NCI-H774 (cell line): ENCODE measurements around the gene NUF2.
"Not testable (repeated sequence)": the region's sequence is repeated elsewhere in the genome, so short reads cannot be mapped to it uniquely, and the experiment has no call there.

ENCODE experiments used
- DNase-seq: peaks from one replicate; lab custom pipeline; 2025; lab: John Stamatoyannopoulos, UW

The NUF2 gene

DNA sequence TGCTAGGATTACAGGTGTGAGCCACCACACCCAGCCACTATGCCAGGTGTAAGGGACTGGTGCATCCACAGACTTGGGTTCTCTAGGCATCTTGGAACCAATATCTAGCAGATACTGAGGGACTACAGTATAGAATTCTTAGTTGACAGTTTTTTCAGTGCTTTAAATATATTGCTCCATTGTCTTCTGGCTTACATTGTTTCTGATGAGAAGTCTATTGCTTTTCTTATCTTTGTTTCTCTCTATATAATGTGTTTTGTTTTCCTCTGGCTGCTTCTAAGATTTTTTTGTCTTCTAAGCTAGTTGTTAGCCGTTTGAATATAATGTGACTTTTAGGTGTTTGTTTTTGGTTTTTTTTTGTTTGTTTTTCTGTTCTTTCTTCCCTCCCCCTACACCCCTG is 13.5 kb downstream of the NUF2 start:
- DNase-seq, result no peak

DNA sequence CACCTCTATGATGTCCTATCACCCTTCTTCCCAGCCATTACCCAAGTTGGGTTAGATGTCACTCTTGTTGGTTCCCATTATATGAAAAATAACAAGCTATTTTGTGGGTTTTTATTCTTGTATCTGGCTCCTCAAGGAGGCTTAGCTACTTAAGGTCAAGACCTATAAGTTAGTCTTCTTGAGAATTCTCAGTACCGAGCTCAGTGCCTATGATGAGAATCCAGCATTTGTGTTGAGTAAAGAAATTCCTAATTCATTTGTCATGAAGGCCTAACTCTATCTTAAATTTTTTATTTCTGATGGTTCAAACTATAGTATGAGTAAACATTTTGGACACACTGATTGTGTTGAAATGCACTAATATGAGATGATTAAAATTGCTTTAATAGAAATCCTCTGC is 15.9 kb downstream of the NUF2 start:
- DNase-seq, result no peak

DNA sequence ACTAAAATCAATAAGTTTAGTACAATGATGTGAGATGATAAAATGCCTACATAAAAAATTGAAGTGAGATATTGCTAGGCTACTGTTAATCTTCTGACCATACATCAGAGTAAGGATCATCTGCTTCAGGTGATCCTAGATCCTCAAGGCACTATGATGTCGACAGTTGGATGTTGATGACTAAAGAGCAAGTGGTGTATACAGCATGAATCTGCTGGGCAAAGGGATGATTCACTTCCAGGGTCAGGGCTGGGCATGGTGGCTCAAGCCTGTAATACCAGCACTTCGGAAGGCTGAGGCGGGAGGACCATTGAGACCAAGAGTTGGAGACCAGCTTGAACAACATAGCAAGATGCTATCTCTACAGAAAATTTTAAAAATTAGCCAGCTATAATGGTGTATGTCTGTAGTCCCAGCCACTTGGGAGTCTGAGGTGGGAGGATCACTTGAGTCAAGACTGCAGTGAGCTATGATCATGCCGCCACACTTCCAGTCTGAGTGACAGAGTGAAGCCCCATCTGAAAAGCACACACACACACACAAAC is 24.6 kb downstream of the NUF2 start:
- DNase-seq, result no peak

DNA sequence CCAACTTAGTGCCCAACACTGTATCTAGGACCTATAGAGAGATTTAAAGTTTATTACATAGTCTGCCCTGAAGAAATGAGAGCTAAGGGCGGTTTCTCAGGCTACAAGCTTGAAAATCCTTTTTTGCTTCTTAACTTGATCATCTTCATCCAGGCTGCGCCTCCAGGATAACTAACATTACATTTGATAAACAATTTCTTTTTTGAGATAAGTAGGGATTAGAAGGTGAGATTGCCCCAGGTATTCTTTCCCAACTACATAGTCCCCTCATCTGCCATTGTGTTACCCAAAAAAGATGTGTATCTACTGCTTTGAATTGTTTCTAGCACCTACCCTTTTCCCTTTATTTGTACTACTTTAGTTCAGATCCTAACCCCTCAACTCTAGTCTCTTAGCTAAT is 25.4 kb downstream of the NUF2 start:
- no peak for DNase-seq

DNA sequence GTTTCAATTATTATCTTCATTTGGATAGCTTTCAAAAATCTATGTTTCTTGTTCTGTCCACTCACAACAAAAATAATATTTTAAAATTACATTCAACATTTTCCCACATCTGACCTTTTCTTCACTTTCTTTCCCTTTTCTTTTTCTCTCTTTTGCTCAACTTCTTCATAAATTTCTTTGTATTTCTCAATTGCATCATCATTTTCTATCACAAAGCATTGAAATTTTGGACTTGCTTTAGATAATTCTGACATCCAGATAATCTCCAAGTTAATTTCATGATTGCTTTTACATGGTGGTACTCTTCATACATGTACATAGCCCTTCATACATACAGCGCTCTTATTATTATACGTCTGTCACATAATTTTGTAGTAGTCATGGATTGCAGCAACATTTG is 30.2 kb downstream of the NUF2 start:
- no peak for DNase-seq

DNA sequence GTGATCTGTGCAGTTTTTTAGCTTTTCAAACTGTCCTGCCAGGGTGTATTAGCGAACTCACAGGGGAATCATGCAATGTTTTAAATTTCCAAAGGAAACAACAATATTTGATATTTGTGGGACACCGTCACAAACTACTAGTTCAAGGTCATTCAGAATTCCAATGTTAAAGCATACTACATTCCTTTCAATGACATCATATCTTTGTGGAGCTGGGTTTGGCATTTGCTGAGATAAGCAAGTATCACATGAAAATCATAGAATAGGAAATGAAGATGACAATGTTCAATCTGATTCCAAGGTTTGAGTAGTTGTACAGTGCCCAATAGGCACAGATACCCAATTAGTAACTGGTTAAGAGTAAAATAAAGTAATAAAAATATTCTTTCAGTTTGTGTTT is 35.6 kb downstream of the NUF2 start:
- DNase-seq, result no peak

DNA sequence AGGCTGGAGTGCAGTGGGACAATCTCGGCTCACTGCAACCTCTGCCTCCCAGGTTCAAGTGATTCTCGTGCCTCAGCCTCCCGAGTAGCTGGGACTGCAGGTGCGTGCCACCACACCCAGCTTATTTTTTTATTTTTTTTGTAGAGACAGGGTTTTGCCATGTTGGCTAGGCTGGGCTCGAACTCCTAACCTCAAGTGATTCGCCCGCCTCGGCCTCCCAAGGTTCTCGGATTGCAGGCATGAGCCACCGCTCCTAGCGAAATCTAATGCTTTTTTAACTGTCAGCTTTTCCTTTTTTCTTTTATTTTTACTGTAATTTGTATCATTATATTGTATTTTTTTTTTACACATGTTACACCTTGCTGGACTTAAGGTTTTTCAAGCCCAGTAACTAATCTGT is 36.4 kb downstream of the NUF2 start:
- not testable (repeated sequence) for DNase-seq

DNA sequence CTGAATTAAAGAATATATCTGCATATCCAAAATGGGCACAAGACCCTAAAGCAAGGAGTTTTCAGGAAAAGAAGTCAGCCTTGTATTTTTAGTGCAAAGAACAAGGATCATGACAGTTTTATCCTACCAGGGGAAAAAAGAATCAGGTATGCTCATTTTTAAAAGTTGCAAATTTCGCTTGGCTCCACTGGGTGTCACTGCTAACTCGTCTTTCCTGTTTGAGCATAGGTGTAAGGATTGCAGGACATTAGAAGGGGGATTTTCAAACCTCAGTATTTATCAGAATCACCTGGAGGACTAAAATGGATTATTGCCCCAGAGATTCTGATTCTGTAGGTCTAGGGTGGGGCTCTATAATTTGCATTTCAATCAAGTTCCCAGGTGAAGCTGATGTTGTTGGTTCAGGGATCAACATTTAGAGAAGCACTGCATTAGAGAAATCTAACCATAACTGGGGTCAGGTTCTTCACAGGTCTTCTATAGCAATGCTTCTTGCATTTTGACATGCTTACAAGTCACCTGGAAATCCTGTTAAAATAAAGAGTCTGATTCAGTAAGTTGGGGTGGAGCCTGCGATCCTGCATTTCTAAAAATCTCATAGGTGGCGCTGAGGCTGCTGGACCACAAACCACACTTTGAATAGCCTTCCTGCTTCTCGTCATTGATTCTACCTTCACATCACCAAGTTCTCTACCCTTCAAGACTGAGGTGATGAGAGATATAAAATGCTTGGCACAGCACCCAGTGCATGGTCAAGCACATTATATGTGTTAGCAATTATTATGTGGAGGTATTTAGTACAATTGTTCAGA is 39.6 kb downstream of the NUF2 start:
- peak; percentile 40 for DNase-seq

DNA sequence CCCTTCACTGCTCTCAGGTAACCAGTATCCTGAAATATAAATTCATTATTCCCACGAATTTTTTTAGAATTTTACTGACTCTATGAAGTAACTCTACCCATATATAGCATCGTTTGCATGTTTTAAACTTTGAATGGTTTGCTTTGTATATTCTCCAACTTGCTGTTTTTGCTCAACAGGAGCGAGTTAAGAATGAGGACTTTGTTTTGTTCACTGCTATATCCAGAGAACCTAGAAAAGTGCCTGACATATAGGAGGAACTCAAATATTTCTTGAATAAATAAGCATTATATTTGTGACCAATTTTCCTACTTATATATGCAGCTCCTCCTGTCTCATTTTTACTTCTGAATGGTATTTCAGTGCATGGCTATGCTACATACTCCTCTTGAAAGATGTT is 43.4 kb downstream of the NUF2 start:
- no peak for DNase-seq

DNA sequence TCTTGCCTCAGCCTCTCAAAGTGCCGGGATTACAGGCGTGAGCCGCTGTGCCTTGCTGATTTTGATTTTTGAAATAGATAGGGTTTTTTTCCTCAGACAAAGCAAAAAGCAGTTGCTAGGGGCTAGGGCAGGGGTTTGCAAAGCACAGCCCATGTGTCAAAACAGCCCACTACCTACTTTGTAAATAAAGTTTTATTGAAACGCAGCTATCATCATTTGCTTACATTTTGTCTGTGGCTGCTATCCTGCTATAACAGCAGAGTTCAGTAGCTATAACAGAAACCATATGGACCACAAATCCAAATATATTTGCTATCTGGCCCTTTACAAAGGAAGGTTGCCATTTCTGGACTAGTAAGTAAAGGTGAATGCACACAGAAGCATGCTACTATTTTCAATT is 44.8 kb downstream of the NUF2 start:
- DNase-seq, result no peak

DNA sequence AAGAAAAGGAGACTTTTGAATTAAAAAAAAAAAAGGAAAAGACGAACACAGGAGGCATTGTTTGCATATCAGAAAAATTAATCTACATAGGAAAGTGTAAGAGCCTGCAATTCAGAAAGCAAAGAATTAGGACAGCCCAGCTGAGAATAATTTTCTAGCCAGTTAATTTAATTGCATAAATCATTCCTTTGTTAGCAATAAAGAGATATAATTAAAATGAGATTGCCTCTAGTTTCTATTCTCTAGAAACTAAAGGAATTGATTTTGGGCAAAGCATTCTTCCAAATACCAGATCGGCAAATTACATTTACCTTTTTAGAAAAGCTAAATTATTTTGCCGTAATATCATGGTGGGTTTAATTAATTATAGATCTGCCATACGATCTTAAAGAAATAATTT is 46.0 kb downstream of the NUF2 start:
- no peak for DNase-seq

DNA sequence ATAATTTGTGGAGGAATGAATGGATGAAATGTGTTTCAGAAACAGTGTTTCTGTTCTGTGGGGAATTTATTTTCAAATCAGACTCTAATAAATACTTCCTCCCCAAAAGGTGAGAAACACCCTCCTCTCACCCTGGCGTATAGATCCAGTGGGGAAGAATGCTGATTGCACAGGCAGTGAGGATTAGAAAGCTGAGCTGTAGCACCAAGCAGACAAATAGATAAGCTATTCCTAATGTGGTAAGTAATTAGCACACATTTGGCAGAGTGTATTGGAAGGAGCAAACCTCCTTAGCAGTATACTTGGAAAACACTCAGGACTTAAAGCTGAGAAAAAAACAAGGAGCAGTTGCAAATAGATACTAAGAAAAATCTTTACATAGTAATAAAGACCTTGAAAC is 50.8 kb downstream of the NUF2 start:
- DNase-seq, result no peak

DNA sequence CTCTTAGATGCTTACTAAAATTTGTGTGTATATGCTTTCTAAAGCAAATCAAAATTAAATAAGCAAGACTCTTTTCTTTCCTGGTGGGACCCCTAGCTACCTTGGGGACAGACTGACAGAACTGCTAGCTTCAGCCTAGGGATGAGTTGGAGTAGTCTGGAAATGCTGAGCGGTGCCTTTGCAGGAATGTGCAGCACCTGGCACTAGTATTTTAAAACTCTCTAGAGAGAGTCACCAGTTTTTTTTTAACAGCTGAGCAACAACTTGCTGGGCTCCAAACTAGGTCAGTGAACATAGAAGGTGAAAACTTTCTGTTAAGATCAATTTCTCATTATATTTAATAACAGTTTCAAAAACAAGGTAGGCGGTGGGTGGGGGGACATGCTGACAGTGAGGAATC is 56.8 kb downstream of the NUF2 start:
- DNase-seq, result no peak

DNA sequence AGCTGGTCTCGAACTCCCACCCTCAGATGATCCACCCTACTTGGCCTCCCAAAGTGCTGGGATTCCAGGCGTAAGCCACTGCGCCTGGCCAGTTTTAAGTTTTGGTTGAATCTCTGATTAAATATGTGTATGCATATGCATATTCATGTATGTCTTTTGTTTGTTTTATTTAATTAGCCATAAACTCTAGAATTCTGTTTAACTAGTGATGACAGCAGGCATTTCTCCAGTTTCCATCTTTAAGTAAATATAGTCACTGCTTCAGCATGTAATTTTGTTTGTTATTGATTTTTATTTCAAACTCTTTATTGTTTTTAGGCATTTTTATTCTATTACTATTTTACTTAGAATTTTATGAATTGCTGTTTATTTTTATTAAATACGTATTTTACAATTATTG is 58.0 kb downstream of the NUF2 start:
- no peak for DNase-seq

DNA sequence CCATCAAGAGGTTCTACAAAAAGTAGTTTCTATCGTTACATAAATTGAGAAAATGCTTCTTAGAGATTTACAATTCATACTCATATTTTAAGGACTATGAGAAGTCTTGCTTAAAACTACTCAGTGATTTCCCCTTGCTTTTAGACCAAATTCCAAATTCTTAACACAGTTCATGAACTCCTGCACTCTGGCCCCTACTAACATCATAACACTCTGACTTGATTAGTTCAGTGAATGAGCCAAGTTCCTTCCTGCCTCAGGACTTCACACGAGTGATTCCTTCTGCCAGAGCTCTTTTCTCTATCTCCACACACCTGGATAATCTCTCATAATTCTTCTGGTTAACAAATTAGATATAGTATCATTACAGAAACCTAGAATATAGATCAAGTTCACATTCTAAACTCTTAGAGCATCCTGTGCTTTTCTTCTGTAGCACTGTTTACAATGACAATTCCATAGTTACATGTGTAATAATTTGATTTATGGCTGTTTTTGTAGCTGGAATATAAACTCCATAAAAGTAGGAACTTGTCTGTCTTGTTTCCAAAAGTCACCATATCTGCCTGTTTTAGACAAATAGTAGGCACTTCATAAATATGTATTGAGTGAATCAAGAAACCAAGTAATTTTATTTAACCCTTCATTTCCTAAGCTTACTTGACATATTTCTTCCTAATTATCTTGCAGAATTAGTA is 59.9 kb downstream of the NUF2 start:
- no peak for DNase-seq

DNA sequence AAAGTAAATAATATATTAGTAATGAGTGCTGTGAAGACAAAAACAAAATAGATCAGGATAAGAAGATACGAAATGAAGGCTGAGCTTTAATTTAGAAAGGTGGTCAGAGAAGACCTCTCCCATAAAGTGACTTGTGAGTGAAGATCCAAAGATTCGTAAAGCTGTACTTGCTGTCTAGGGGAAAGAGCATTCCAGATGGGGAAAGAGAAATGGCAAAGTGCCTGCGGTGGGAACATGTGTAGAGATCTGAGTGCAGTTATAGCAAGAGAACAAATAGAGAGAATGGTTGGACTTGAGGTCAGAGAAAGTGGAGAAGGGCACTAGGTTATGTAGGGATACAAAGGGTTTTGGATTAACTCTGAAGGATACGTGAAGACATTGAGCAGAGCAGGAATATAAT is 60.6 kb downstream of the NUF2 start:
- no peak for DNase-seq

DNA sequence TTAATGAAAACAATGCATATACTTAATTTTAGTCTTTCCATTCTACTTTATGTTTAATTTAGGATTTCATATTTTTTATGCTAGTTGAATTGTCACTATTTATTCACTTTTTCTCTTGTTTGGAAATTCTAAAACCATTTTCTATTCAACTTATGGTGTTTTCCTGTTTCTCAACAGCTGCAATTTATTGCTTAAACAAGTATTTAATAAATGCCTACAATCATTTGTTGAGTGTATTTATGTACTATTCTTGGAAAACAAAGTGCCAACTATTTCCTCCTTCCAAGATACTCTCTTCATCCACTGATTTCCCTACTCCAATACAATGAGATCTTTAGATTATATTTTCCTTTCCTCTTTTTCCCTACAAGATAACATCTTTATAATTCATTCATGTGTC is 65.4 kb downstream of the NUF2 start:
- DNase-seq, result no peak

DNA sequence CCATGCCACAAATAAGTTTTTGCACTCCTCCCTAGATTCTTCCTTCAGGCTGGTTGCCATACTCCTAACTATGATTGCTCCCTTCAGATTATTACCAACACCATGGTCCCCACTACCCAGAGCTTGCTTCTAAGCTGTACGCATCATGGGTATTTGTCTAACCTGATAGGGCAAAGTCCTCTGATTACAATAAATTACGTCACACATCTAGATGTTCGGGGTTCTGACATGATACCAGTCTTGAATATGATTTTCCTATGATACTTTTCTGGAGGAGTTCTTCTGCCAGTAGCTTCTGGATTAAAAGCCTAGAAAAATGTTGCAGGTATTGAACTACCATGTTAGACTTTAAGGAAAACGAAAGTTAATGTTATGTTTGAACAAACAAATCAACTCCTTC is 67.2 kb downstream of the NUF2 start:
- no peak for DNase-seq

DNA sequence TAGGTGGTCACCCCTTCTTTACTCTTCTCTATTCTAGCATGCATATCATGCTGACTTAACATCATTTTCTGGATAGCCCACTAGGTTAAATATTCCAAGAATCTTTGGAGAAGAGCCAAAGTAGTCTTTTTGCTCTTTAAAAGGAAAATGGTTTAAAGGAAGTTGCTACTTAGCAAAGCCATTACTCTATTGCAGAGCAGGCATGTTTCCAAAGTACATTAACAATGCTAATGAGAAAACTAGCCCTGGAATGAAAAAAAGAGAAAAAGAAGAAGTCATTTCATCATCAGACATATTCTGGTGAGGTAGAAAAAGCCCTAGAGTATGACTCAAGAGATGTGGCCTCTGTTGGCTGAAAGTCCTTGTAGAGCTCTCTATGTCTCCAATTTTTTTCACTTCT is 74.0 kb downstream of the NUF2 start:
- no peak for DNase-seq

DNA sequence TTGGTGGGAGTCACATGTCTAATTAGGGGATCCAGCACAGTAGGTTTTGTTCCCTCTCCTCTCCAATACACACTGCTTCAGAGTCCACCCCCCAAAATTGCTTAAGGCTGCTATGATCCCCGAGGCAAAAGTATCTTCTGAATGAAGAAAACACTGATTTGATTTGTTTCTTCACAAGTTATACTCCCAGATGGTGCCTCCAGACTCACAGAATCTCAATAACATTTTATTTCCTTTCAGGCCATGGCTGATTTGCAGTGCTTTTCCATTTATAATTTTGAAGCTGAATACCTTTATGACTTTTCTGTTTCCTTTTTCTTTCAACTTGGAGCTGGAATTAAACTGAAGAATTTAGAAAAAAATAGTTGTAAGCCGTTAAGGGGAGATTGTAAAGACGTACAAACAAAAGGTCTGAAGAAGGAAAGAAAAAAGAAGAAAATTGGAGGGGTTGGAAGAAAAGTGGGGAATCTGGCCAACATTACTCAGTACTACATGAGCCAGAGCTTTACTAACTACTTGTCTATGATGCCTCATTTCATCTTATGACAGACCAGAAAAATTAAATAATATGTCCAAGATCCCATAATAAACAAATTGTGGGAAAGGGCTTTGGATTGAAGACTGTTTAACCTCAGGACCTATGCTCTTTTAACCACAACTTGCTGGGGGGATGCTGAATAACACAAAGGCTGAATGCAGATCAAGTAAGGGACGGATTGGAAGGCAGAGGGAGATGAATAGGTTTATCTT is 75.9 kb downstream of the NUF2 start:
- no peak for DNase-seq

DNA sequence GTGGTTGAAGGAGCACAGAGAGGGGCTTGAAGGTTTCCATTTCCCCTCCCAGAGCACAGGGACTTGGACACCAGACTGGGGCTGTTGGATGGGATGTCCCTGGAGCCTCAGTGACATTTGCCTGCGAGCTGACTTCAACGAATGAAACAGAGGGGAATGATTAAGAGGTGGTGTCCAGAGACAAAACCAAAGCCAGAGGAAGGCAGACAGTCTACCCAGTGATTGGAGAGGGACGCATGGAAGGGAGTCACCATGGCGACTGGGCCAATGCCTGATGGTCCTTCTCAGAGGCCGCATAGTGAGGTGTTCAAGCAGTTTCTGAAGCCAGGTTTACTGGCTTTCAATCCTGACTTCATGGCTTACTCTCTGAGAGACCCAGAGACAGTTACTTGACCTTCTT is 77.2 kb downstream of the NUF2 start:
- DNase-seq, result no peak

DNA sequence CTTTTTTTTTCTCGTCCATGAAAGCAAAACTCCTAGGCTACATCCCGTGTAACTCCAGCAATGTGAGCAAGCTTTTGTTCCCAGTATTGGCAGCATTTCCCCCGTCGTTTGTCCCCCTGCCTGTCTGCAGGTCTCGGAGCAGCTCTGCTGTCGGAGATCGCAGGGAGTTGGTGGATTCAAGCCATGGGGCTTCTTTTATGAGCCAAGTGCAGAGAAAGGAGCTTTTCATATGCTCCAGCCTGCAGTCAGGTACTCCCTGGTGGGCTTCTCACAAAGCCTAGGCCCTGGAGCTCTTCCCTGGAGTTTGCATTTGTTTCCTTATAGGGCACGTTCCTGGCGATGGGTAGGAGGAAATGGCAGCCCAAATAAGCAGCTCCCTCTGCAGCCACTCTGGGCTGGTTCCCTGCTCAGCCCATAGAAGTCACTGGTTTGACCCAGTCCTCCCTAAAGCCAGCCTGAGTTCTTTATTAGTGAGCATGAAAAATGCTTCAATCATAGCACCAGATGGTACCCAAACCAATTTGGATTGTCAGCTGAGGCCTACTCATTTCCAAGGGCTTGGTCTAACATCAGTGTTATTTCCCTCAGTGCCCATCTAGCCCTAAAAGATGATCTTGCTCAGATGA is 78.3 kb downstream of the NUF2 start:
- DNase-seq, result no peak
